ENCODE data around the gene MTOR. TPM values are rescaled to one million over a fixed set of nuclear protein-coding genes. Genes with fewer than 3 reads are reported as not detected.

MTOR gene
- total and polyA plus RNA-seq, 2 donors = 25.2 to 31.3 TPM

DNA sequence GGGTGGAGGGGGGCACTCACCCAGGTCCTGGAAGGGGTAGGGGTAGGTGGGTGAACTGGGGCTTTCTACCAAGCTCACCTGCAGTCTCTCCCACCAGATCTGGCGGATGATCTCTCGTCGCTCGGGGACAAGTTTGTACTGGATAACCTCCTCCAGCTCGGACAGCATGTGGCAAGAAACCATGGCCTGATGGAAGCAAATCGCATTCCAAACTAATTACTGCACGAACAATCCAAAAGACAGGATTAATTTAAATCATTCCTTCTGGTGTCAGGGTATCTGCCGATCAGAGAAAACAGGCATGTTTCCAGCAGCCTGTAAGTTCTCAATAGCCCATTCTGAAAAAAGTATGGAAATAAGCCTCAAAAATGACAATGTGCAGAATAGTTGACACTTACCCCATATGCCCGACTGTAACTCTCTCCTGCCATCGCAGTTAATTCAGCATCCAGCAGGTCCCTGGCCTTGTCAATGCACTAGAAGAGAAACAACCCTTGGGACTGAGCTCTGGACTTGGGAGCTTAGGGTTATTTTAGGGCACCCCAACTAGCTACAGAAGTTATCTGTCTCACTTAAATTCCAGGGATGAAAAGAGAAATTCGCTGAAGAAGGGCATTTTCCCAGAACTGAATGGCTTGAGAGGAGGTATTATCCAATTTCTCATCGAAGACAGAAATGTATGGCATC is 117.6 kb downstream of the MTOR start:
- no peaks in the 10 kb centered on the region for H3K9me3 ChIP-seq (ENCODE audit: control insufficient read depth in 2 of 2, insufficient read depth in 1 of 2, low read length in 1 of 2)
- no peak for DNase-seq (ENCODE audit: low read depth in 6 of 9, low spot score in 9 of 9)
- H3K27ac ChIP-seq (ENCODE audit: low read depth in 1 of 2, low read length in 1 of 2) = no peak overlapping the region
- no peak overlapping the region for H3K4me3 ChIP-seq (ENCODE audit: low read length in 2 of 2)
- WGBS = 88% methylated on average over 12 of the region's 12 CpGs
- H3K27me3 ChIP-seq (ENCODE audit: control insufficient read depth in 2 of 2, insufficient read depth in 1 of 2, low read length in 1 of 2) = no peaks in the 10 kb centered on the region
- H3K36me3 ChIP-seq (ENCODE audit: control insufficient read depth in 2 of 2, insufficient read depth in 2 of 2, low read length in 1 of 2) = peaks cover 51 to 64% of the 10 kb centered on the region in 2 donors
- no peaks in the 10 kb centered on the region for H3K4me1 ChIP-seq (ENCODE audit: control insufficient read depth in 2 of 2, insufficient read depth in 2 of 2, low read length in 2 of 2)

- Histone ChIP-seq H3K4me1 (ENCODE audit: control insufficient read depth in 2 of 2, insufficient read depth in 2 of 2, low read length in 2 of 2) (no peaks in the 10 kb centered on the region), H3K36me3 (ENCODE audit: control insufficient read depth in 2 of 2, insufficient read depth in 2 of 2, low read length in 1 of 2) (peaks cover 50 to 61% of the 10 kb centered on the region in 2 donors), H3K9me3 (ENCODE audit: control insufficient read depth in 2 of 2, insufficient read depth in 1 of 2, low read length in 1 of 2) (no peaks in the 10 kb centered on the region), H3K27ac (ENCODE audit: low read depth in 1 of 2, low read length in 1 of 2) (no peak overlapping the region), H3K27me3 (ENCODE audit: control insufficient read depth in 2 of 2, insufficient read depth in 1 of 2, low read length in 1 of 2) (no peaks in the 10 kb centered on the region), H3K4me3 (ENCODE audit: low read length in 2 of 2) (no peak overlapping the region)
- 81% methylated on average over 2 of the region's 2 CpGs for WGBS
- DNase-seq (ENCODE audit: low read depth in 6 of 9, low spot score in 9 of 9) = peak in 2 of 9 donors; percentile 8 to 25
Observed at GRCh38 chr1:11143907-11144306, 118.4 kb downstream of the MTOR start.

DNA sequence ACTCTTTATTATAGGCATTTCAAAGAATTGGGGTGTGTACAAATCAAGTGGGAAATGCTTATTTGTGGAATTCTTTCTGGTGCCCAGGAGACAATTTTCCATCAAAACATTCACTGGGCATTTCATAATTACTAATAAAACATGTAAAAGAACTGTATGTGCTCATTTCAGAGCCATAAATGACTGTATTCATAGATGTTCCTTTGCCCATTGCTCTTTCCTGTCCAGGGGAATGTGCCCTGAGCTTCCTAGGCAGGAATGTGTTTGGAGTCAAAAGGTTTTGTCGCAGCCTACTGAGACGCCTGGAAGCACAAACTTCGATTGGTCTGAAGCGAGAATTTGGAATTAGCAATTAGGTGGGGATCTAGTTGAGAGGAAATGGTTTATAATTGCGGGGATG is 119.0 kb downstream of the MTOR start:
- no peaks in the 10 kb centered on the region for H3K27me3 ChIP-seq (ENCODE audit: control insufficient read depth in 2 of 2, insufficient read depth in 1 of 2, low read length in 1 of 2)
- H3K9me3 ChIP-seq (ENCODE audit: control insufficient read depth in 2 of 2, insufficient read depth in 1 of 2, low read length in 1 of 2) = no peaks in the 10 kb centered on the region
- H3K36me3 ChIP-seq (ENCODE audit: control insufficient read depth in 2 of 2, insufficient read depth in 2 of 2, low read length in 1 of 2) = peaks cover 52 to 61% of the 10 kb centered on the region in 2 donors
- over 99% methylated on average over 5 of the region's 5 CpGs for WGBS
- no peak overlapping the region for H3K27ac ChIP-seq (ENCODE audit: low read depth in 1 of 2, low read length in 1 of 2)
- H3K4me3 ChIP-seq (ENCODE audit: low read length in 2 of 2) = no peak overlapping the region
- DNase-seq (ENCODE audit: low read depth in 6 of 9, low spot score in 9 of 9) = no peak
- H3K4me1 ChIP-seq (ENCODE audit: control insufficient read depth in 2 of 2, insufficient read depth in 2 of 2, low read length in 2 of 2) = no peaks in the 10 kb centered on the region

GRCh38 chr1:11142618-11143391 is 119.5 kb downstream of the MTOR start:
- Histone ChIP-seq H3K27me3 (ENCODE audit: control insufficient read depth in 2 of 2, insufficient read depth in 1 of 2, low read length in 1 of 2) (no peaks in the 10 kb centered on the region), H3K4me1 (ENCODE audit: control insufficient read depth in 2 of 2, insufficient read depth in 2 of 2, low read length in 2 of 2) (no peaks in the 10 kb centered on the region), H3K4me3 (ENCODE audit: low read length in 2 of 2) (no peak overlapping the region), H3K27ac (ENCODE audit: low read depth in 1 of 2, low read length in 1 of 2) (no peak overlapping the region), H3K36me3 (ENCODE audit: control insufficient read depth in 2 of 2, insufficient read depth in 2 of 2, low read length in 1 of 2) (peaks cover 54 to 65% of the 10 kb centered on the region in 2 donors), H3K9me3 (ENCODE audit: control insufficient read depth in 2 of 2, insufficient read depth in 1 of 2, low read length in 1 of 2) (no peaks in the 10 kb centered on the region)
- no peak for DNase-seq (ENCODE audit: low read depth in 6 of 9, low spot score in 9 of 9)
- WGBS = 96% methylated on average over 4 of the region's 4 CpGs

DNA sequence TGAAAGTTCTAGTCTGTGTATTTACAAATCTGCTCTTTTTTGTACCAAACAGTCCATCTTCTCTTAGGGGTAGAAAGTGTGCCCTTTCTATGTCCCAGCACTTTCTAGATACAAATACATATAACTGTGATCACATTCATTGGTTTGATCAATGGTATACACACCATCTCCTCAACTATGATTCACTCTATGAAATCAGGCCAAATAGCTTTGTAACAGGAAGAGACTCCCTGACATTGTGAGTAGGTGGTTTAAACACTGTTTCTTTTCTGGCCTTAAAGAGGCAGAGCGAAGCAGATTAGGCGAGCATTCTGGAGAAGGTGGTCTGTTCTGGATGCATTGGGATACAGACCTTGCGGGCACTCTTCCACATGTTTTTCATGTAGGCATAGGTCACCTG is 123.4 kb downstream of the MTOR start:
- H3K4me1 ChIP-seq (ENCODE audit: control insufficient read depth in 2 of 2, insufficient read depth in 2 of 2, low read length in 2 of 2) = no peaks in the 10 kb centered on the region
- H3K9me3 ChIP-seq (ENCODE audit: control insufficient read depth in 2 of 2, insufficient read depth in 1 of 2, low read length in 1 of 2) = no peaks in the 10 kb centered on the region
- H3K27me3 ChIP-seq (ENCODE audit: control insufficient read depth in 2 of 2, insufficient read depth in 1 of 2, low read length in 1 of 2) = no peaks in the 10 kb centered on the region
- no peak overlapping the region for H3K4me3 ChIP-seq (ENCODE audit: low read length in 2 of 2)
- no peak for DNase-seq (ENCODE audit: low read depth in 6 of 9, low spot score in 9 of 9)
- H3K36me3 ChIP-seq (ENCODE audit: control insufficient read depth in 2 of 2, insufficient read depth in 2 of 2, low read length in 1 of 2) = peaks cover 46 to 49% of the 10 kb centered on the region in 2 donors
- H3K27ac ChIP-seq (ENCODE audit: low read depth in 1 of 2, low read length in 1 of 2) = no peak overlapping the region
- WGBS = 99% methylated on average over 3 of the region's 3 CpGs

GRCh38 chr1:11138029-11138428 is 124.3 kb downstream of the MTOR start:
- Histone ChIP-seq H3K36me3 (ENCODE audit: control insufficient read depth in 2 of 2, insufficient read depth in 2 of 2, low read length in 1 of 2) (peaks cover 44 to 51% of the 10 kb centered on the region in 2 donors), H3K27ac (ENCODE audit: low read depth in 1 of 2, low read length in 1 of 2) (no peak overlapping the region), H3K4me3 (ENCODE audit: low read length in 2 of 2) (no peak overlapping the region), H3K4me1 (ENCODE audit: control insufficient read depth in 2 of 2, insufficient read depth in 2 of 2, low read length in 2 of 2) (no peaks in the 10 kb centered on the region), H3K9me3 (ENCODE audit: control insufficient read depth in 2 of 2, insufficient read depth in 1 of 2, low read length in 1 of 2) (no peaks in the 10 kb centered on the region), H3K27me3 (ENCODE audit: control insufficient read depth in 2 of 2, insufficient read depth in 1 of 2, low read length in 1 of 2) (no peaks in the 10 kb centered on the region)
- DNase-seq (ENCODE audit: low read depth in 6 of 9, low spot score in 9 of 9) = no peak
- 100% methylated on average over 1 of the region's 1 CpG for WGBS

- H3K4me3 ChIP-seq (ENCODE audit: low read length in 2 of 2) = no peak overlapping the region
- 78% methylated on average over 5 of the region's 5 CpGs for WGBS
- no peak for DNase-seq (ENCODE audit: low read depth in 6 of 9, low spot score in 9 of 9)
- H3K9me3 ChIP-seq (ENCODE audit: control insufficient read depth in 2 of 2, insufficient read depth in 1 of 2, low read length in 1 of 2) = no peaks in the 10 kb centered on the region
- H3K4me1 ChIP-seq (ENCODE audit: control insufficient read depth in 2 of 2, insufficient read depth in 2 of 2, low read length in 2 of 2) = no peaks in the 10 kb centered on the region
- peaks cover 52 to 77% of the 10 kb centered on the region in 2 donors for H3K36me3 ChIP-seq (ENCODE audit: control insufficient read depth in 2 of 2, insufficient read depth in 2 of 2, low read length in 1 of 2)
- no peak overlapping the region for H3K27ac ChIP-seq (ENCODE audit: low read depth in 1 of 2, low read length in 1 of 2)
- no peaks in the 10 kb centered on the region for H3K27me3 ChIP-seq (ENCODE audit: control insufficient read depth in 2 of 2, insufficient read depth in 1 of 2, low read length in 1 of 2)
Observed at GRCh38 chr1:11134898-11135266, 127.5 kb downstream of the MTOR start.

- Histone ChIP-seq H3K36me3 (ENCODE audit: control insufficient read depth in 2 of 2, insufficient read depth in 2 of 2, low read length in 1 of 2) (peaks cover 57 to 80% of the 10 kb centered on the region in 2 donors), H3K4me1 (ENCODE audit: control insufficient read depth in 2 of 2, insufficient read depth in 2 of 2, low read length in 2 of 2) (no peaks in the 10 kb centered on the region), H3K9me3 (ENCODE audit: control insufficient read depth in 2 of 2, insufficient read depth in 1 of 2, low read length in 1 of 2) (no peaks in the 10 kb centered on the region), H3K27me3 (ENCODE audit: control insufficient read depth in 2 of 2, insufficient read depth in 1 of 2, low read length in 1 of 2) (no peaks in the 10 kb centered on the region), H3K27ac (ENCODE audit: low read depth in 1 of 2, low read length in 1 of 2) (no peak overlapping the region), H3K4me3 (ENCODE audit: low read length in 2 of 2) (no peak overlapping the region)
- 88% methylated on average over 5 of the region's 5 CpGs for WGBS
- DNase-seq (ENCODE audit: low read depth in 6 of 9, low spot score in 9 of 9) = no peak
Observed at GRCh38 chr1:11134251-11134897, 128.0 kb downstream of the MTOR start.

Measured in thymus (tissue), 11 donors.